HG03354 (cell line): ENCODE data around the gene MACO1.
"Not testable (repeated sequence)": the region's sequence is repeated elsewhere in the genome, so short reads cannot be mapped to it uniquely, and the experiment has no call there.

ENCODE experiments used
- ATAC-seq: cut with Tn5 transposase; IDR thresholded peaks from one replicate; pipeline ENCODE4 v1.9.1; 2021; ENCODE audit warnings: mild to moderate bottlenecking; ENCODE audit not compliant: unreplicated experiment, poor library complexity, severe bottlenecking

Gene MACO1

DNA sequence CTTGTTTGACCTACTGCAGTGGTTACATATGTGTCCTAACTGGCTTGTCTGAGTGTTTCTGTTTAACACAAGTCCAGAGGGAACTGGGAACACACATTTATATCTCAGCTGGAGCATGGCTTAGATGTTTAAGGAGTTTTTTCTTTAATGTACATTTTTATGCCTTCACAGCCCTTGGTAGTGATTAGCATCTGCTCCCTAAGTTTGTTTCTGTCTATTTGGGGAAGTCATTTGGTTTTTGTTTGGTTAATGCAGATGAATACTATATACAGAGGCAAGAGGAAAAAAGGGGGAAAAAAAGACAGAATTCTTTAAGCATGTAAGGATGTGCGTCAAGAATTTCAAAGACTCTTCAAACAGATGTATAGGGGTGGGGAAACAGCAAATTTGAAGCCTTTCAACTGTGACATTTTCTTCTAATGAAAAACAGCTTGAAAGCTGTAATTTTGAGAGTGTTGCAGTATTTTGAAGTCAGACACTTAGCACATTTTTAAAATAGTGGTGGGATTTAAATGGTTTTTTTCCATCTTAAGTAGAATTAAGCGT, 15.4 kb downstream of the MACO1 start:
- ATAC-seq: no peak

DNA sequence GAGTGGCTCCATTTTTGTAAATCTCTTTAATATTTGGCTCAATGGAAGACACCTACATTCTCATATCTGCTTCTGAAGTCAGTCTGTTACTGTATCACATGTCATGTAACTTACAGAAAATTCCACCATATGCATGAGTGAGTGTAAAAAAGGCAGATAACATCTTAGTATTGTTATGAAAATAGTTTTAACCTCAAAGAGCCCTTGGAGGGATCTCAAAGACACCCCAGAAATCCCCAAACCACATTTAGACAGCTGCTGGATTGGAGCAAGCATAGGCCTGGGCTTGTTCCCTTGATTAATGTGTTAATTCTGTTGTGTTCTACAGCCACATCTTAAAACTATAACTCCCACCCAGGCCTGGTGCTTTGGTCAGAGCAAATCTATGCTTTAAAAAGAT, 16.9 kb downstream of the MACO1 start:
- peak; percentile 60 for ATAC-seq

DNA sequence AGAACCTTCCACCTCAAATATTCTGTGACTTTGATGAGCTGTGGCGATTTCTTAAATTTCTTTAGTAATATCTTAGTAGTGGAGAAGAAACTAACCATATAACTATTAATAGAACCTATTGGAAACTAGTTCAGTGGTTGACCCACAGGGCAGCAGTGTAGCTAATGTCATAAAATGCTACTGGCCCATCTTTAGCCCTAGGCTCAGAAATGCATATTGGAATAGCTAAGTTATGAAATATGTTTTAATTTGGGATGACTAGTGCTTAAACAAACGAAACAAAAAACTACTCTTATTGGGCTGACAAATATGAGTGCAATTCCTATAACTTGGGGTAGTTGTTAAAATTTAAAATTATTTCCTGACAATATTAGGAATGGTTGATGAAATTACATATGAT, 20.2 kb downstream of the MACO1 start:
- no peak for ATAC-seq

- ATAC-seq: no peak
Observed at GRCh38 chr1:25451908-25452307, 21.2 kb downstream of the MACO1 start.

GRCh38 chr1:25456502-25456901, 25.8 kb downstream of the MACO1 start:
- no peak for ATAC-seq

DNA sequence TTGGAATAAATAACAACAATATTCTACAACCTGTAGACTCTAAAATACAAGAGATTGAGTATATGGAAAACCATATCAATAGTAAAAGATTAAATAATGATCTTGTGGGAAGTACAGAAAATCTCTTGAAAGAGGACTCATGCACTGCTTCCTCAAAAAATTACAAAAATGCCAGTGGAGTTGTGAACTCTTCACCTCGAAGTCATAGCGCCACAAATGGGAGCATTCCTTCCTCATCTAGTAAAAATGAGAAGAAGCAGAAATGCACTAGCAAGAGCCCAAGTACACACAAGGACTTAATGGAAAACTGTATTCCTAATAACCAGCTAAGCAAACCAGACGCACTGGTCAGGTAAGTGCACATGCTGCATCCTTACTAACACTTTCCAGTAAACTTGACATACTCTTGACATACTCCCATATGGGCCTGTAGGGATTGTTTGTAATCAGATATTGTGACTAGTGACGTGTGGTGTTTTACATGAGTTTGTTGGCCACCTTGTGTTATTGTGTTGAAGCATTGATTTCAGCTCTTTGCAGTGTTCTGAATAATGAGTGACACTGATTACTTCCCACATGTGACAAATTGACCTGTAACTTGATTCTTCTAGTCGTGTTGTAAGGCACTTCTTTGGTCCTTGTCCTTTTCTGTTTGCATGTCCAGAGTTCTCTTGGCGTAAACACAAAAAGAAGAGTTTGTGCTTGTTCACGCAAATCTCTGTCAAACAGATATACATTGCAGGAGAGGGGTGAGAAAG, 28.0 kb downstream of the MACO1 start:
- ATAC-seq: no peak

DNA sequence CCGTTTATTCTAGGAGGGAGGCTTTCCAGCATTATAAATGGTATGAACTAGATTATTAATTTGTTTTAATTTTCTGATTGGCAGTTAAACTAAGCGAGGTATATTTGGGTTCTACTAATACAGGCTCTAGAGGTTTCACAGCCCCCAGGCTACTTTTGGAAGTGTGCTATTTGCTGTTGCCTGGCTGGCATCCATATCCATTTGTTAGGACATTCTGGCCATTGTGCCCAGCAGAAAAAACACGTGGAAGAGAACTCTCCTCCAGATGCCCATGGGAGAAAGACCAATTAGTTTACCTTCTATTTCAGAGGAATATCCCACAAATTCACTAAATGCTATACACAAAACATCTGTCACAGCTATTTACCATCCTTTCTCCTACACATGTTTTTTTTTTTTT, 29.3 kb downstream of the MACO1 start:
- no peak for ATAC-seq

DNA sequence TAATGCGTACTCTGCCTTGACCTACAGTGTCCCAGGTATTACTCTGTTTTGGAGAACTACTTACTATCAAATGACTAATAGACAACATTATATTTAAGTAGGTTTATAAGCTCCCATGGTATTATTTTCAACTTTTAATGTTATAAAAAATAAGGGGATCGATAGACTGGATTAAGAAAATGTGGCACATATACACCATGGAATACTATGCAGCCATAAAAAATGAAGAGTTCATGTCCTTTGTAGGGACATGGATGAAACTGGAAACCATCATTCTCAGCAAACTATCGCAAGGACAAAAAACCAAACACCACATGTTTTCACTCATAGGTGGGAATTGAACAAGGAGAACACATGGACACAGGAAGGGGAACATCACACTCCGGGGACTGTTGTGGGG, 30.1 kb downstream of the MACO1 start:
- not testable (repeated sequence) for ATAC-seq

DNA sequence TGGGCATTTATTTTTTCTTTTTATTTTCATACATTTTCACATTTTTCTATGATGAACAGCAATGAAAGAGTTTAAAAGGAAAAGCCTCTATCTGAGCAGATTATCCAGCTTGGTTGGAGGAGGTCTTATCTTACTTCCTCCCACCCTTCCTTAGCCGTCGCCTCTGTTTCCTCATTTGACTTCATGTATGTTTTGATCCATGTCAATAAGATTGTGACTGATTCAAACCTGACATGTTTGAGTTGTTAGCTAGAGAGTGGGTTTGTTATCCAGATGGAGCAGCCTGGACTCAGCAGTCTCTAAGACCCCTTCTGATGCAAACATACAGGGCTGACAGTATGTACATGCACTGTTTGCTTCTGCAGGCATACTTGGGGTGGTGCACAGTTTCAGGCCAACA, 31.2 kb downstream of the MACO1 start:
- ATAC-seq: no peak

- ATAC-seq: no peak
Observed at GRCh38 chr1:25462732-25463131, 32.0 kb downstream of the MACO1 start.

GRCh38 chr1:25467193-25467592, 36.5 kb downstream of the MACO1 start:
- no peak for ATAC-seq

DNA sequence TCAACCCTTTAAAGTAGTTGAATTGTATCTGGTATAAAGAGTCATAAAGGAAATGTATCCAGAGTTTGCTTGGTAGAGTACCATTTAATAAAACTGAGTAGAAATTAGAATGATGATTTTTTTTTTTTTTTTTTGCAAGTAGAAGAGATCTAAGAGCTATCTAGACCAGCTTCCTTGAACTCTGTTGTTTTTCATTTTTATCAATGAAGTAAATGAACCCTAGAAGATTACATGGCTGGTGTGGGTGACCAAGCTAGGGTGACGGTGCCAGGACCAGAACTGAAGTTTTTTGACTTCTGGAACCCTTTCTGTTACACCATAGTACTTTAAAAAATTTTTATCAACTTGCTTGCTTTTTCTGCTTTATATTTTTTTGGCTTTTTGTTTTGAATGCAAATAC, 36.9 kb downstream of the MACO1 start:
- ATAC-seq: no peak

DNA sequence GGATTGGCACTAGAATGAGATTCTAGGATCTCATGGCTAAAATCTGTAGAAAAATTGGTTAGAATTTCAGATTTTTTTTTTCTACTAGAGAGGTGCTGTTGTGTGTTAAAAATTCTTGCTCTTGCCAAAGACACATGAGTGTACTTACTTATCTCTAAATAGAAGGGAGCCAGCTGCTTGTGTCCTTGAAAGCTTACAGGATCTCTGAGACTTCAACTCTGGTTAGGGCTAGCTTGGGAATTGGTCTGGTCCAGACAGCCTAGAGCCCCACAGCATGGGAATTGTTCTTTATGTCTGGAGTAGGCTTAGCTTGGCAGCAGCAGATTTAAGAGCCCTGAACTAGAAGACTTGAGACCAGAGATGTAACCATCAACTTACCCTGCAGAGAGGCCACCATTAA, 37.3 kb downstream of the MACO1 start:
- no peak for ATAC-seq

- no peak for ATAC-seq
Observed at GRCh38 chr1:25469177-25469576, 38.5 kb downstream of the MACO1 start.

- no peak for ATAC-seq
Observed at GRCh38 chr1:25472471-25472870, 41.8 kb downstream of the MACO1 start.

- no peak for ATAC-seq
Observed at GRCh38 chr1:25473653-25474225, 43.0 kb downstream of the MACO1 start.

DNA sequence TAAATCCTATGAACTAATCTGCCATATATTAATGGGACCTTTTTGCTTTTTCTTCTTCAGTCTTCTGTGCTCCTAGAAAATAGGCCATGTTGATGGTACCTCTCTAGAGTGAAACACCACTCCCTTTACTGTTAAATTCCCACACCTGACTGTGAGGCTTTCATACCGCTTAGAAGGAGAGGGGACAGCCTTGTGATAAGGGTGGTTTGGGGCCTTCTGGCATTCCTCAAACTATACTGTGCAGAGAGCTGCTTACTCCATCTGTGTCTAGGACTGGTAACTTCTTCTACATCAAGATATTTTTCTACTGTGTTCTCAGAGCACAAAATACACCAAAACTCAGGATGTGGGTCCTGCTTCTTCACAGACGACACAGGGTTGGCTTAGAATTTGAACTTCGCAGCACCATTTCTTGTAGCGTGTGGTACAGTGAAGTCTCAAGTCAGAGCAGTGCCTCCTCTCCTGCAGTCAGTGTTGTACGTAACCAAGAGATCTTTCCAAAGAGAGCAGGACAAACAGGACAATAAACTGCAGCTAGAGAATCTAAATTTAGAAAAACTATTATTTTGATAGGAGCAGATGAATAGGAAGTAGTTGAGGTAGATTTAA, 43.8 kb downstream of the MACO1 start:
- ATAC-seq: no peak

DNA sequence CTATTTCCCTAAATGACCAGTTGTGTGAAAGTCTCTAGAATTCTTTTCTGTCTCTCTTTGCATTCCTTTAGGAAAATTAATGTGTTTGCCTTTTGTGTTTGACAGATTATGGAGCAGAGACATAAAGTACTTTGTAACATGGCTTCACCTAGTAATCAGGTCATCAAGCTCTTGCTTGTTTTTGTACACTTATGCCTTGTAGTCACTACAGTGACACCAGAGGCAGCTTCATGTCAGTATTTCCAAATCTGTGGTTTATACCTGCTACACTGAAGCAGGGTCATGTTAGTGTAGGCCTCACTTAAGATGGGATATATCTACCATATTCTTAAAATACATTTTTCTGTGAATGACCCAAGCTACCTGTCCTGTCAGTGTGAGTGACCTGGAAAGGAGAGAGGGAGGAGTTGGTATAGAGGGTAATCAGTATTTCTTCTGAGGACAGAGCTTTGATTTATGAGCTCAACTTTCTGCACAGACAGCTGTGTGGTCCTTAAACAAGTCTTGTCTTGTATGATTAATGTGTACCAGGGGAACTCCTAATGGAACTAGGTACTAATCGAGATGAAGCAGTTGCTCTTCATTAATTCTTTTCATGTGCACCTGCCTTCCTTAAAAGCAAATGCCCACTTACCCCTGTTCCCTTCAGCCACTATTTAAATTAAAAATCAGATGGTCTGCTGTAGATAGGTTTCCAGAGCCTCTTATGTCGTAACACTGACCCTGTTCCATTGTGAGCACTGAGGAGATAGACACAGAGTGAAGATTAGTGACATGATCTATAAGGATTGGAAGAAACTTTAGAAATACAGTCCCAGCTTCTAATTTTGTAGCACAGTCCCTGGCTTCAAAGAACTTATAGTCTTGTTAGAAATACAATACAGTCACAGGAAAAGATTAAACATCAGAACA, 45.7 kb downstream of the MACO1 start:
- ATAC-seq: no peak

DNA sequence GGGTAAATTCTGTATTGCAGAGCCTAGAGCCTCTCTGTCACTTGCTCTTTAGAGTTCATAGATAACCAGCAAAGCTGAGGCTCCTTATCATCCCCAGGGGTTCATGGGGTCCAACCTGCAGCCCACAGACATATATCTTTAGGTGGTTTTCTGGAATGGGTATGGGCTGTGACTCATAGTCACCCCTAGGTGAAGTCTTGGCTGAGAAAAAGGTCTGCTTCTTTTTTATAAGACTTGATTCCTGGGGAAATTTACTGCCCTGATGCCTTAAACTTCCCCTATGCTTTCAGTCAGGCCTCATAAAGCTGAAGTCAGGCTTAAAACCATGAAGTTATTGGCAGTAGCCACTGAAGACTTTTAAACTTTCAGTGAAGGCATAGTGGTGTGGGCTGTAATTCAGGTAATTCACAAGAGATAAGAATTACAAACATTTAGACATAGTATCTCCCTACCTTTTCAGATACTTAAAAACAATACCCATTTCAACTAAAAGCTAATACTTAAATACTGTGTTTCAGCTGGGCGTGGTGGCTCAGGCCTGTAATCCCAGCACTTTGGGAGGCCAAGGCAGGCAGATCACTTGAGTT, 46.8 kb downstream of the MACO1 start:
- ATAC-seq: no peak

GRCh38 chr1:25478633-25479032, 47.9 kb downstream of the MACO1 start:
- ATAC-seq: no peak
